ENCODE results near the gene ZPBP.

DNA sequence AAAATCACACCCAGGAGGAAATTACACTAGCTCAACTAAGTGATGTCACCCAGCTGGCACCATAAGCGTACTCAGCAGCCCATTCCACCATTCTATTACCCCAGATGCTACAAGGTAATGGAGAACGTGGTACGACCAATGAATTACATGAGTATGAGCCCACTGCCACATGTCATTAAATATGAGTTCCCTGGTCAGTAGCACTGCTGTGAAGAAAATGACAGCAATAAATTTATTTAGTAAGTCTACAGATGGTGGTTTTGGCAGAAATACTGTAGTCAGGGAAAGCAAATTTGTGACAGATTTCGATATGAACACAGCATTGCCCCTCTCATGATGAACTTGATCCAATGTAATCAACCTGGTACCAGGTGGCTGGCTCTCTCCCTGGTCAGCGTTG, 165.4 kb downstream of the ZPBP start:
- TF ChIP-seq, protein P1, sequence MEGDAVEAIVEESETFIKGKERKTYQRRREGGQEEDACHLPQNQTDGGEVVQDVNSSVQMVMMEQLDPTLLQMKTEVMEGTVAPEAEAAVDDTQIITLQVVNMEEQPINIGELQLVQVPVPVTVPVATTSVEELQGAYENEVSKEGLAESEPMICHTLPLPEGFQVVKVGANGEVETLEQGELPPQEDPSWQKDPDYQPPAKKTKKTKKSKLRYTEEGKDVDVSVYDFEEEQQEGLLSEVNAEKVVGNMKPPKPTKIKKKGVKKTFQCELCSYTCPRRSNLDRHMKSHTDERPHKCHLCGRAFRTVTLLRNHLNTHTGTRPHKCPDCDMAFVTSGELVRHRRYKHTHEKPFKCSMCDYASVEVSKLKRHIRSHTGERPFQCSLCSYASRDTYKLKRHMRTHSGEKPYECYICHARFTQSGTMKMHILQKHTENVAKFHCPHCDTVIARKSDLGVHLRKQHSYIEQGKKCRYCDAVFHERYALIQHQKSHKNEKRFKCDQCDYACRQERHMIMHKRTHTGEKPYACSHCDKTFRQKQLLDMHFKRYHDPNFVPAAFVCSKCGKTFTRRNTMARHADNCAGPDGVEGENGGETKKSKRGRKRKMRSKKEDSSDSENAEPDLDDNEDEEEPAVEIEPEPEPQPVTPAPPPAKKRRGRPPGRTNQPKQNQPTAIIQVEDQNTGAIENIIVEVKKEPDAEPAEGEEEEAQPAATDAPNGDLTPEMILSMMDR (conservative IDR thresholded peaks at IDR 0.05 in 1 of 2, IDR thresholded peaks at IDR 0.05 in 1 of 2; ENCODE audit: low read depth in 1 of 2, low read length in 2 of 2): no peak
- TF ChIP-seq EZH2 (IDR thresholded peaks at IDR 0.05; ENCODE audit: low read length, missing control alignments): no peak
